Measurements from ENCODE around the gene COX11. TPM values are rescaled to one million over a fixed set of nuclear protein-coding genes. Genes with fewer than 3 reads are reported as not detected.

COX11 gene
- total and polyA plus RNA-seq, 10 donors: 20.4 to 47.0 (median 36.8) TPM

GRCh38 chr17:54948380-54948779 is 20.1 kb downstream of the COX11 start:
- Histone ChIP-seq H3K27me3 (replicated peaks in 1 of 7) (no peaks in the 10 kb centered on the region), H3K27ac (no peak overlapping the region), H3K9me3 (no peaks in the 10 kb centered on the region), H3K4me1 (no peaks in the 10 kb centered on the region), H3K36me3 (peaks cover 0 to 15% (median 3%) of the 10 kb centered on the region in 6 donors), H3K4me3 (no peak overlapping the region)
- intact Hi-C loops (cut with DNase I; ENCODE audit: low total_unique reads): no loop called here
- no peak for DNase-seq
- WGBS, 5 donors: 50 to 61% (median 57%) methylated on average over 5 of the region's 5 CpGs
- TF ChIP-seq CTCF (IDR thresholded peaks at IDR 0.05 in 8 of 11, conservative IDR thresholded peaks at IDR 0.05 in 3 of 11): no peak
- TF ChIP-seq POLR2AphosphoS5 (IDR thresholded peaks at IDR 0.05): no peak
- TF ChIP-seq POLR2A (IDR thresholded peaks at IDR 0.05): no peak

GRCh38 chr17:54947396-54947795 is 21.1 kb downstream of the COX11 start:
- Histone ChIP-seq H3K27ac (no peak overlapping the region), H3K4me1 (no peaks in the 10 kb centered on the region), H3K9me3 (no peaks in the 10 kb centered on the region), H3K36me3 (peaks cover 0 to 5% (median 0%) of the 10 kb centered on the region in 6 donors), H3K27me3 (replicated peaks in 1 of 7) (no peaks in the 10 kb centered on the region), H3K4me3 (no peak overlapping the region)
- intact Hi-C loops (cut with DNase I; ENCODE audit: low total_unique reads): no loop called here
- WGBS, 5 donors: 66 to 85% (median 76%) methylated on average over 2 of the region's 2 CpGs
- DNase-seq: no peak
- no peak for TF ChIP-seq POLR2A (IDR thresholded peaks at IDR 0.05)
- no peak for TF ChIP-seq CTCF (IDR thresholded peaks at IDR 0.05 in 8 of 11, conservative IDR thresholded peaks at IDR 0.05 in 3 of 11)
- TF ChIP-seq POLR2AphosphoS5 (IDR thresholded peaks at IDR 0.05): no peak

GRCh38 chr17:54945671-54946070 is 22.8 kb downstream of the COX11 start:
- Histone ChIP-seq H3K4me1 (no peaks in the 10 kb centered on the region), H3K36me3 (no peaks in the 10 kb centered on the region), H3K9me3 (no peaks in the 10 kb centered on the region), H3K27ac (no peak overlapping the region), H3K4me3 (no peak overlapping the region), H3K27me3 (replicated peaks in 1 of 7) (no peaks in the 10 kb centered on the region)
- 89 to 97% (median 92%) methylated on average over 1 of the region's 1 CpG for WGBS, 5 donors
- TF ChIP-seq POLR2AphosphoS5 (IDR thresholded peaks at IDR 0.05) (no peak), POLR2A (IDR thresholded peaks at IDR 0.05) (no peak), CTCF (IDR thresholded peaks at IDR 0.05 in 8 of 11, conservative IDR thresholded peaks at IDR 0.05 in 3 of 11) (no peak)
- no peak for DNase-seq
- intact Hi-C loops (cut with DNase I; ENCODE audit: low total_unique reads): no loop called here

GRCh38 chr17:54945231-54945630 is 23.2 kb downstream of the COX11 start:
- TF ChIP-seq POLR2A (IDR thresholded peaks at IDR 0.05): no peak
- no peak for TF ChIP-seq CTCF (IDR thresholded peaks at IDR 0.05 in 8 of 11, conservative IDR thresholded peaks at IDR 0.05 in 3 of 11)
- TF ChIP-seq POLR2AphosphoS5 (IDR thresholded peaks at IDR 0.05): no peak
- intact Hi-C loops (cut with DNase I; ENCODE audit: low total_unique reads): no loop called here
- H3K36me3 ChIP-seq: no peaks in the 10 kb centered on the region
- no peak overlapping the region for H3K4me3 ChIP-seq
- no peaks in the 10 kb centered on the region for H3K4me1 ChIP-seq
- no peak for DNase-seq
- no peaks in the 10 kb centered on the region for H3K9me3 ChIP-seq
- 18 to 29% (median 21%) methylated on average over 1 of the region's 1 CpG for WGBS, 5 donors
- no peak overlapping the region for H3K27ac ChIP-seq
- no peaks in the 10 kb centered on the region for H3K27me3 ChIP-seq (replicated peaks in 1 of 7)
